ENCODE measurements around the gene PDE5A. TPM values are rescaled to one million over a fixed set of nuclear protein-coding genes. Genes with fewer than 3 reads are reported as not detected.

The PDE5A gene
- total RNA-seq, 1 experiment from 2014 or later, result 8.5 TPM

DNA sequence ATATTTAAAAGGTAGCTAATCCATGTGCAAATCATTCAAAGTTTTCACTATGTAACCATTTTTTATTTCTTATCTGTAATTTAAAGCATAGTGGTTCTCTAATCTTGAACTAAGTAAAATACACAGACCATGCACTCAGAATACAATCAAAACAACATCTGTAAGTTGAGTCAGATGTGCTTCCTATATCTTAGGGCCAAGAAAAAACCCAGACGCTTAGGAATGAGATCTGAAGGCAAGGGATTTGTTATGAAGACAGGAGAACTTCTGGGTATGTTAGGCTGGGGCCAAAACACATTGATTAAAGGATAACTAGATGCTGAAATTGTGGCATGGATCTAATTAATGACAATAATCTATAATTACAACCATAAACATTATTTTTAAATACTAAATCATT is 120.3 kb downstream of the PDE5A start:
- no peak for DNase-seq
- Histone ChIP-seq H3K79me2 (ENCODE audit: low read depth) (no peaks in the 10 kb centered on the region), H3K36me3 (ENCODE audit: low read depth) (0 out of 2 replicates have a peak, but pooled peaks cover 5% of the 10 kb centered on the region), H3K9me2 (ENCODE audit: insufficient read depth) (no peaks in the 10 kb centered on the region), H3K27ac (no peak overlapping the region), H3K9me3 (ENCODE audit: insufficient read depth, low read depth) (no peaks in the 10 kb centered on the region), H3F3A (ENCODE audit: insufficient read depth, low read depth) (no peaks in the 10 kb centered on the region), H3K27me3 (ENCODE audit: insufficient read depth, low read depth) (no peaks in the 10 kb centered on the region), H3K4me3 (no peak overlapping the region), H2AFZ (no peak overlapping the region), H3K4me2 (no peak overlapping the region), H4K20me1 (ENCODE audit: insufficient read depth) (no peaks in the 10 kb centered on the region), H3K4me1 (replicated peaks; ENCODE audit: insufficient read depth) (no peaks in the 10 kb centered on the region)
- TF ChIP-seq EZH2 (IDR thresholded peaks at IDR 0.05; ENCODE audit: low read depth), result no peak
- TF ChIP-seq, protein P1, sequence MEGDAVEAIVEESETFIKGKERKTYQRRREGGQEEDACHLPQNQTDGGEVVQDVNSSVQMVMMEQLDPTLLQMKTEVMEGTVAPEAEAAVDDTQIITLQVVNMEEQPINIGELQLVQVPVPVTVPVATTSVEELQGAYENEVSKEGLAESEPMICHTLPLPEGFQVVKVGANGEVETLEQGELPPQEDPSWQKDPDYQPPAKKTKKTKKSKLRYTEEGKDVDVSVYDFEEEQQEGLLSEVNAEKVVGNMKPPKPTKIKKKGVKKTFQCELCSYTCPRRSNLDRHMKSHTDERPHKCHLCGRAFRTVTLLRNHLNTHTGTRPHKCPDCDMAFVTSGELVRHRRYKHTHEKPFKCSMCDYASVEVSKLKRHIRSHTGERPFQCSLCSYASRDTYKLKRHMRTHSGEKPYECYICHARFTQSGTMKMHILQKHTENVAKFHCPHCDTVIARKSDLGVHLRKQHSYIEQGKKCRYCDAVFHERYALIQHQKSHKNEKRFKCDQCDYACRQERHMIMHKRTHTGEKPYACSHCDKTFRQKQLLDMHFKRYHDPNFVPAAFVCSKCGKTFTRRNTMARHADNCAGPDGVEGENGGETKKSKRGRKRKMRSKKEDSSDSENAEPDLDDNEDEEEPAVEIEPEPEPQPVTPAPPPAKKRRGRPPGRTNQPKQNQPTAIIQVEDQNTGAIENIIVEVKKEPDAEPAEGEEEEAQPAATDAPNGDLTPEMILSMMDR (conservative IDR thresholded peaks at IDR 0.05), result no peak
- intact Hi-C loops (cut with micrococcal nuclease; ENCODE audit: unreplicated experiment), result no loop called here
- CTCF ChIA-PET, result no interaction called here
- POLR2A ChIA-PET (ENCODE audit: unreplicated experiment), result no interaction called here
- BruUV-seq (replicated peaks), result no TSS peak

DNA sequence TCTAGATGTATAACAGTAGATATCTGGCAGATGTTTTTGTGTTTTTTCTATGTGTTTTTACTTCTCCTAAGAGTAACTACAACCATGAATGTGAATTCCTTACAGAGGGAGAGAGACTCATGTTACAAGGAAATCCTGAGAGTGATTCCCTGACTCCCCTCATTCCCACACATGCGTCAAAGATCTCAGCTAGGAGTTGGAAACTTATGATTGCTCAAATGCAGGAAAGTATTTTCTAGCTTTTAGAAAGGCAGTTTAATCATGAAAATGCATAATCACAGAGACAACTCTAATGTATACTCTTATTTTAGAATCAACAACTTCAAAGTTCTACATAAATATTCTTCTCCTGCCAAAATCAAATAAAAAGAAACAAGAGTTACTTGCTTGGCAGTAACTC is 121.8 kb downstream of the PDE5A start:
- H3K9me2 ChIP-seq (ENCODE audit: insufficient read depth), result no peaks in the 10 kb centered on the region
- no peak for DNase-seq
- no peaks in the 10 kb centered on the region for H3K27me3 ChIP-seq (ENCODE audit: insufficient read depth, low read depth)
- no peaks in the 10 kb centered on the region for H4K20me1 ChIP-seq (ENCODE audit: insufficient read depth)
- H3K36me3 ChIP-seq (ENCODE audit: low read depth), result 0 out of 2 replicates have a peak, but pooled peaks cover 5% of the 10 kb centered on the region
- no peaks in the 10 kb centered on the region for H3K79me2 ChIP-seq (ENCODE audit: low read depth)
- no peak overlapping the region for H3K4me3 ChIP-seq
- no TSS peak for BruUV-seq (replicated peaks)
- no peak for TF ChIP-seq EZH2 (IDR thresholded peaks at IDR 0.05; ENCODE audit: low read depth)
- TF ChIP-seq, protein P1 (conservative IDR thresholded peaks at IDR 0.05), result no peak
- ChIA-PET CTCF (no interaction called here), POLR2A (ENCODE audit: unreplicated experiment) (no interaction called here)
- no peak overlapping the region for H2AFZ ChIP-seq
- H3K4me1 ChIP-seq (replicated peaks; ENCODE audit: insufficient read depth), result no peaks in the 10 kb centered on the region
- no peak overlapping the region for H3K4me2 ChIP-seq
- H3K9me3 ChIP-seq (ENCODE audit: insufficient read depth, low read depth), result no peaks in the 10 kb centered on the region
- intact Hi-C loops (cut with micrococcal nuclease; ENCODE audit: unreplicated experiment), result no loop called here
- no peaks in the 10 kb centered on the region for H3F3A ChIP-seq (ENCODE audit: insufficient read depth, low read depth)
- H3K27ac ChIP-seq, result no peak overlapping the region

DNA sequence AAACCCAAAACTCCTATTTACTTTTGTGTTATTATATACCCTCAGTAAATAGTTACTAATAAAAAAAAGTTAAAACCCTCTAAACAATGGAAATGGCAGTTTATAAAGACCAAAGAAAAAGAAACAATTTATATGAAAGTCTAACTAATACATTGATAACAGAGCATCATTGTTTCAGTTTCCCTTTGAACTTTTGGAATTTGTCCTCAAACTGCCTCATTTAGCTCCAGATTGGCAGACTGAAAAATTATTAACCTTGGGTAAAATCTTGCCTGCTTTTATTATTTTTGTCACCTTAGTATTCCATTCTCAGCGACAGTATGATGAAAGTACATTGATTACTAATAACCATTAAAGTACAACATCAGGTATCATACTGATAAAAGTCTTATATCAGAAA is 124.0 kb downstream of the PDE5A start:
- no peaks in the 10 kb centered on the region for H3K9me3 ChIP-seq (ENCODE audit: insufficient read depth, low read depth)

More for the DNA sequence above, 124.0 kb downstream of the PDE5A start:
- H3K79me2 ChIP-seq (ENCODE audit: low read depth), result no peaks in the 10 kb centered on the region
- 0 out of 2 replicates have a peak, but pooled peaks cover 5% of the 10 kb centered on the region for H3K36me3 ChIP-seq (ENCODE audit: low read depth)
- H4K20me1 ChIP-seq (ENCODE audit: insufficient read depth), result no peaks in the 10 kb centered on the region
- H3K4me1 ChIP-seq (replicated peaks; ENCODE audit: insufficient read depth), result no peaks in the 10 kb centered on the region
- ChIA-PET CTCF (no interaction called here), POLR2A (ENCODE audit: unreplicated experiment) (no interaction called here)
- intact Hi-C loops (cut with micrococcal nuclease; ENCODE audit: unreplicated experiment), result no loop called here
- no peaks in the 10 kb centered on the region for H3K27me3 ChIP-seq (ENCODE audit: insufficient read depth, low read depth)
- H3K9me2 ChIP-seq (ENCODE audit: insufficient read depth), result no peaks in the 10 kb centered on the region
- TF ChIP-seq, protein P1 (conservative IDR thresholded peaks at IDR 0.05), result no peak
- TF ChIP-seq EZH2 (IDR thresholded peaks at IDR 0.05; ENCODE audit: low read depth), result no peak
- no peak overlapping the region for H3K4me3 ChIP-seq
- no peak overlapping the region for H3K27ac ChIP-seq
- no peak overlapping the region for H3K4me2 ChIP-seq
- no peak overlapping the region for H2AFZ ChIP-seq
- no peak for DNase-seq
- H3F3A ChIP-seq (ENCODE audit: insufficient read depth, low read depth), result no peaks in the 10 kb centered on the region
- BruUV-seq (replicated peaks), result no TSS peak

All from PC-9 (cell line).